HG03442 (cell line): ENCODE data around the gene SMOC2.
"Not testable (repeated sequence)": the region's sequence is repeated elsewhere in the genome, so short reads cannot be mapped to it uniquely, and the experiment has no call there.

Experiments
- ATAC-seq: cut with Tn5 transposase; IDR thresholded peaks from one replicate; pipeline ENCODE4 v1.9.1; 2021; ENCODE audit warnings: mild to moderate bottlenecking, moderate library complexity; ENCODE audit not compliant: unreplicated experiment

The SMOC2 gene

DNA sequence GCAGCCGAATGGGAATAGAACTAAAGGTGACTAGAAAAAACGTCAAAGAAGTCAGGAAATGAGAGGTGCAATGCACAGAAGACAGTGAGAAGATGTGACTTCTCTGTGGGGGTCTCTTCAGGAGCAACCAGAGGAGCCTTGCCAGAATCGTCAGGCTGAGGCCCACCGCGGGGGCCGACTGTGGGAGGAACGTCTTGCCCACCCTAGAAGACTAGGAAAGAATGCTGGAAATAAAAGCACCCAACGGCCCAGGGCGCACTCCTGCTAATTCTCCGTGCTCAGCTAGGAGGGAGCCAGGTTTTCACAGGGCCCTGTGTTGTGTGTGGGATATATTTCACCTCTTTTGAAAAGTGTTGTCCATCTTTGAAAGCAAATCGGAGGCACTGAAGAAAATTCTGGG is 129.2 kb downstream of the SMOC2 start:
- ATAC-seq = no peak

DNA sequence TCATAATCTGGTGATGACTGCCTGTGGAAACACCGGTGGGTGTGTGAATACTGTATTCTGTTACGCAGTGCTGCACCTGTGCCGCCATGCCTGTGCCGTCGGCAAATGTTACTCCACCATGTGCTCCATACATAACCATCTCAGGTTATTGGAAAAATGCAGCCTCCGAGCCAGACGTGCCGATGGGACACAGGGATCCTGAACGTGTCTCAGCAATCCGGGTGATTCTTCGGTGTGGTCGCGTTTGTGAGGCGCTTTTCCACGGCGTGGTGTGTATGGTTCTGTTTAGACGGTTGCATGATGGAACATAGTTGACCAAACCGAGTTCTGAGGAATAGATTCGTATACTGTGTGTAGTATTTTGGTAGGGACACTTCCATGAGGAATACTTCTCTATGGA is 130.3 kb downstream of the SMOC2 start:
- ATAC-seq = no peak

DNA sequence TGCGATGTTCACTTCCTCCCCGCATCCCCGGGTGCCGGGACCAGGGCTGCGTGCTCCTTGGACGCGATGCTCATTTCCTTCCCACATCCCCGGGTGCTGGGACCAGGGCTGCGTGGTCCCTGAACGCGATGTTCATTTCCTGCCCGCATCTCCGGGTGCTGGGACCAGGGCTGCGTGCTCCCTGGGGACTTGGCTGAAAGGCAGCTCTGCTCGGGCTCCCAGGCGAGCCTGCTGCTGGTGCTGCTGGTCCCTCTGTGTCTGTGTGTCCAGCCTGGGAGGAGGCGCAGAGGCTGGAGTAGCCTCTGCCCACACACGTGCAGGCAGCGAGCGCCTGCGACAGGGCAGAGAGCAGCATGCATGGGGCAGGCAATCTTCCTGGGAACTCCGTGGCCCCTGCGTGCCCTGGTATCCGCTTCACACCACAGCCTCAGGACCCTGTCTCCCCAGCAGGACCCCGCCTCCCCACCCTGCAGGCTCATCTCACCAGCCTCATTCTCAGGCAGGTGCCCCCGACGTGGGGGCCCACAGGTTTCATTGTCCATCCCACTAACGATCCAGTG is 132.4 kb downstream of the SMOC2 start:
- not testable (repeated sequence) for ATAC-seq

DNA sequence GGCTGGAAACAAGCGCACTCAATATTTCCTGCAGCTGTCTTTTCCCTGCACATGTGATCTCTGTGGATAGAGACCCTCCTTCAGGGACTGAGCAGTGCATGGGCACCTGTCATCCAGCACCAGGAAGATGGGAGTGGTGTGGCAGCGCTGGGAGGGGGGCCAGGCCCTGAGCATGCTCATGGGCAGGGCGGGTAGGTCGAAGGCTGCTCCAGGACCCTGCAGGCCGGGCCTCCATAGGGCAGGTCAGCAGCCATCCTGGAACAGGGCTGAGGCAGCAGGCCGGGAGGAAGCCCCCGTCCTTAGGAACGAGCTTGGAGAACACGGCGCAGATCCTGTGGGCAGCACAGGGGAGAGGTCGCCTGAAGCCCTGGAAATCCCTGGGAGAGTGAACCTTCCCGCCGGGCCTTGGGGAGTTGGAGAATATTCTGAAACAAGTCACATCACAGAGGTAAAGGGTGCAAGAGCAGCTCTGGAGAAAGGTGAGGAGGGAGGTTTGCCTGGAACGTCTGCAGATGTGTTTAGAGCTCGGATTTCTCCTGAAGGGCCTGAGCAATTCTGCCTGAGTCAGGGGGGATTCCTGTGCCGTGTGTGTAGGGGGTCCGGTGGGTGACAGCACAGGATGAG is 133.2 kb downstream of the SMOC2 start:
- ATAC-seq = no peak

DNA sequence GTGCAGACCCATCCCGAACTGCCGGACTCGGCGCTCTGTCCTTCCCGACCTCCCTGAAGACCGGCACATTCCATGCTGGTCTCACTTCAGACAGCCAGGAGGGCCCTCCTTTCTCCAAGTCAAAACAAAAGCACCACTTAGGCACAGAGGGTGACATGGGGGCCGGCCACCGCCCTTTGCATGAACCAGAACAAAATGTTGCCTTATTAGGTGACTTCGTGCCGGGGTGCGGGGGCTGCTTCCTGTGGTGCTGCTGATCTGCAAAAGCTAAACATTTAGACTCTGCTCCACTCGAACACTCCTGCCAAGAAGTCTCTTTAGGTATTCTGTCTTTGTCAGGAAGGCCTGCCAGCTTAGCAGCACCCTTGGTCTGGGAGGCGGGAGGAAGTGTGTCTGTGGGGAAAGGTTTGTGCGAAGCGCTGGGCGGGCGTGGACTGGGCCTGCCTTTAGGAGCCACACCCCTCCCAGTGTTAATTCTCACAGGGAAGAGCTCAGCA is 133.8 kb downstream of the SMOC2 start:
- no peak for ATAC-seq

DNA sequence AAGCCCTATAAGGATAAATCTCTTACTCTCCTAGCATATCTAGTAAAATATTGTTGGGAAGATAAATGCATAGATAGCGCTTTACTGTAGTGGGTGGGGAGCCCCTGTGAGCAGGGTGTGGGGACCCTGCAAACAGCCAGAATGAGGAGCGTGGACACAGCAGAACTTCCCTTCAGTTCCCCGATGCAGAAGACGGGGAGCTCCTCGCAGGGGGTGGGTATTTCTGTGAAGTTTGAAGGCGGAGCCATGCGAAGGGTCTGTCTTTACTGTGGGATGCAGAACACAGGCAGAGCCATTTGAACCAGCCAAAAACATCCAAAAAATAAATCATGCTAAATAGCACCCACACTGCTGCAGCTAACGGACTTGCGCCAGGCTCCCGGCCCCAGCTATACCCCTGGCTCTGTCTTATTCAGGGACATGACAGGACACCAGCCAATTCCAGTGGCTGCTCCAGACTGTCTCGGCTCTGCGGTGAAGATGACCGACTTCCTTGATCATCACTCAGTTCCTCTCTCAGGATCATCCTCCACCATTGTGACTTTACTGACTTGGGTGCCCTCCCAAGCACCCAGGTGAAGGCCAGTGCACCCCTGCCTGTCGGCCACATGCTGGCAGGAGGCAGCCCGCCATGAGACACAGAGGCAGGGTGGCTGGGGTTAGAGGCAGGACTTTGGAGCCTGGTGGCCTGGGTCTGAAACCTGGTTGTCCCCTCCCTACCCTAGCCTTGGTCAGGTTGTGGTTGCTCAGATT is 134.5 kb downstream of the SMOC2 start:
- ATAC-seq = no peak

DNA sequence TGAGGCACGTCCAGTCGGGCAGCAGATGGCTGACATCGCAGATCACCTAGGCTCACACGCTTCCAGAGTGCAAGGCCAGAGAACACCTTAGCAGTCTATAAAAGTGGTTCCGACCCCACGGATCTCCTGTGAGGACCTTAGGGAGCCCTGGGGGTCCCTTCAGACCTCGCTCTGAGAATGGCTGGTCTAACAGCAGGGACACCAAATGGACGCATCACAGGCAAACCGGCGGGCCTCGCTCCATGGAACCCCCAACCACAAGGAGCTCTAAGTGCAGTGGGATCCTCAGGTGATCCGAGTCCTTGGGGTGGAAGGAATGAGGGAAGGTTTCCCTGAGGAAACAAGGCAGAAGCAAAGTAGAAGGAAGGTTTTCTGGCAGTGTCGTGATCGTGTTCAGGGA is 135.4 kb downstream of the SMOC2 start:
- ATAC-seq = no peak

DNA sequence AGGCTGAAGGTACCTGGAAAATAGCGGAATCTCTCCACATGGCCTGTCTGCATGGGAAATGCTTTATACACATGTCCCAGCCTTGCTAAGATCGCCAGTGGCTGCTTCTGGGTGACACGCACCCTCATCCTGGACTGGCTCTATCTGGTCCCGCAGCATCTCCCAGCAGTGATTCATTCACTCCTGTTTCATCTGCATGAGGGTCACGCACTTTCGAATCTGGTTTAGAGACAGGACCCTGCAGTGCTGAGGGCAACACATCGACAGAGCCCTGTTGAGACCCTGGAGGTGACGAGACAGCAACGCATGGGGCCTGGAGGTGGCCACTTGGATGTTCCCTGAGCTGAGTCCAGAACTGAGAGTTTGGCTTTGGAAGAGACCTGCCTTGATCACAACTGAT is 136.5 kb downstream of the SMOC2 start:
- no peak for ATAC-seq

DNA sequence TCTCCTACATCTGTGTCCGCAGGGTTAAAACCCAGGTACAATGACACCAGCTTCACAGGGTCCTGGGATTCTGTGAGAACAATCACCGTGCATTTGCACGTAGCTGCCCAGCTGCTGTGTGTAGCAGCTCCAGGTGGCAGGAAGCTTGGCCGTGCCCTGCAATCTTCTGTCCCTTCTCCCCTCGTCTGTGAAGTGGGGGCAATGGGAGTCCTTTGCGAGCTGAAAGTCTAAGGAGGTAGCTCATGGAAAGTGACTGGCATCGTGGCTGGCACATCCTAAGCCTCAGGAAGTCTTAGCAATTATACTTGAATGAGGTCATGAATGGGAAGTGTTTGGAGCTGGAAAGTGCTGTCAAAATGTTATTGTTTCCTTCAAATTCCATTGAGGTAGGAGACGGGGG is 137.1 kb downstream of the SMOC2 start:
- no peak for ATAC-seq

DNA sequence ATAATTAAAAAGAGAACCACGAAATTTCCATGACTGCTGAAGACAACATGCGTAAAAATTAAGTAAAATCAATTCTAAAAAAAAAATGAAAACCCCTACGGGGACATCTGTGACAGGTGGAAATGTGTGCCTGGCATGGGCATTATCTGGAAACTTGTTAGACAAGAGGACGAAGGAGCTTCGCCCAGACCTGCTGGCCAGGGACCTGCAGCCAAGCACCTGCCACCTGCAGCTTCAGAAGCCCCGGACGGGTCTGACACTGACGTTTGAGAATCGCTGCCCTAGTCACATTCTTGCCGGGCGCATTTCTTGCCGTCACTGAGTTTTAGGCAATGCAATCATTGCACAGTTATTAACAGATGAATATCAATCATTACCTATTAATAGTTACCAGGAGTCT is 140.3 kb downstream of the SMOC2 start:
- ATAC-seq = no peak

DNA sequence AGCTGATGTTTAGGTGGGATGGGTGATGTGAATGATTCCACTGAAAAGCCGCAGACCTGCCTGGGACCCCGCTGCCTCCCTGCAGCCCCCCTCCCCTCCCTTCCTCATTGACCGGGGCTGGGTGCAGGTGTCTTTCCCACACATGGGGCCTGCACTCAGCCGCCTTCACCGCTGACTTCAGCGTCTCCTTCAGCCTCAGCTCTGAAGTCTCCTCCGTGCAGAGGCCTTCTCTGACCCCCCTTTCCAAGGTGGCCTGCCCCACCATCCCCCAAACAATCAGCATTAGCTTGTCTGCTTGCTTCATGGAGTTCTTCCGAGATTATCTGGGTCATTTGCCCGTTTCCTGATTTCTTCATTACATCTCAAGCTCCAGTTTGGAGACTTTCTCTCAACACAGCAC is 140.7 kb downstream of the SMOC2 start:
- no peak for ATAC-seq

DNA sequence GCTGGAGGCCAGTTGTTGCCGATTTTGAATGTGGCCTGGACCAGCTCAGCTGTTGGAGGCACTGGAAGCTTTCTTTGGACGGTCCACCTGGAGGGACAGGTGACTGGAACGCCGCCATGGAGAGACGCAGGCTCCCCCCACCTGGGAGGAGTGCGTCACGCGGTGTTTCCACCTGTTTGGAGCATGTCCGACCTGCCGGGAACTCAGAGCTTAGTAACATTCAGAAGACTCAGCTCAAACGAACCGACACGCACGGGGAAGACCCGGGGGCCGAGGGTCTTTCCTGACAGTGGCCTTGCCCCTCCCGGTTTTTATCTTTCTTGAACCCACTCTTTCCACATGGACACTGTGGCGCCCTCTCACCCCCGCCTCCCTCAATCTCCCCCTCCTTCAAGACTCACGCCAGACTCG is 141.6 kb downstream of the SMOC2 start:
- ATAC-seq = no peak

DNA sequence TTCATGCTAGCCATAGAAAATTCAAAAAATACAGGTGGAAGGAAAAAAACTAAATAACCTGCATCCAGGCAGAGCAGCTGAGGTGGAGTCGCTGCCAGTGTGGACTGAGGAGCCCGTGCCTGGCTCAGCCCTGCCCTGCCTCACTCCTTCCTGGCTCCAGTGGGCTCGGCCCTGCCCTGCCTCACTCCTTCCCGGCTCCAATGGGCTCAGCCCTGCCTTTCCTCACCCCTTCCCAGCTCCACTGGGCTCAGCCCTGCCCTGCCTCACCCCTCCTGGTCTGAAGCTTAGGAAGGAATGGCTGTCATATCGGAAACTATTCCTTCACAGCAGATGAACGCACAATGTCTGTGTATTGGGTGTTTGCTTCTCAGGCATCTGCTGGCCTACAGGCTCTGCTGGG is 142.1 kb downstream of the SMOC2 start:
- ATAC-seq = no peak

DNA sequence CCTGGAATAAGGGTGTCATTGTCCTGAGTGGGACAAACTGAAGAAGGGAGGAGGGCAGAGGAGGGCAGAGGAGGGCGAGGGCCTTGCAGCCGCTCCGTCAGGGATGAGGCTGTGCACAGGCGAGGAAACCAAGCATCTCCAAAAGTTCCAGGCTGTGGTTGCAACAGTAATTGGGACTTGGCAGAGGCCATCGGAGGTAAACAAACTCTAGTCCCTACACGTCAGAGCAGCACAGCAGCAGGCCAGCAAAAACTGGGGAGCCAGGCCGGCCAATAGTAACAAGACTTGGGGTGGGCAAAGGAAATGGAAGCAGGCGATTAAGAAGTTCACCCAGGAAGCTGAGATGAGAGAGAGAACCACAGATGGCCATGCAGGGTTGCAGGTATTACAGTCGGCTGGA is 142.8 kb downstream of the SMOC2 start:
- no peak for ATAC-seq

DNA sequence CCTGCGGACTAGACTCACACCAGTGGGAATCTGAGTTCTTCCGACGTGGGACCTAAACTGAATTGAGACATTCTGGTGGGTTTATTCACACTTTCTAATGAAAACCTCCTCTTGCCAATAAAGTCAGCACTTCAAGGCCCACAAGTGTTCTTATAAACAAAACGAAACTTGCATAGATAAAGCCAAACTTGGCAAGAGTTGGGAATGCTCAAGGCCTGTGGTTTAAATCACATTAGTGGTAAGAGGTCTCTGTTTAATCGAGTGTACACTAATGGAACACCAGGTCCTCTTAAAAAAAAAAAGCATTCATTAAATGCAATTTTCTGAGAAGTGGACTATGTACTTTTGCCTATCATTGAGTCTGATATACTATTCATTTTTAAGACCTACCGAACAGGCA is 143.3 kb downstream of the SMOC2 start:
- ATAC-seq = no peak

DNA sequence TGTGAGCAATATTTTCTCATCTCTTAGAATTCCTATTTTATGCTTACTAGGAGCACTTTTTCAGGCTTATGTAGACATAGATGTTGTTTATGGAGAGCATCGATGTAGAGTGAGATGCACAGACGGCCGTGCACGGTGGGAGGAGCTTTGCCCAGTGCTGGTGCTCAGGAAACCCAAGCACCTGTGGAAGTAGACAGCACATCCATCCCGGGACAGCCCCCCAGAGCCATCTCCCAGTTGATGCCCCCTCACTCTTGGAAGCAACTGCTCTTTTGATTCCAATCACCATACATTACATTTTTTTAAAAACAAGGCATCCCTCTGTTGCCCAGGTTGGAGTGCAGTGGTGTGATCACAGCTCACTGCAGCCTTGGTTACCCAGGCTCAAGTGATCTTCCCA is 143.7 kb downstream of the SMOC2 start:
- ATAC-seq = no peak

DNA sequence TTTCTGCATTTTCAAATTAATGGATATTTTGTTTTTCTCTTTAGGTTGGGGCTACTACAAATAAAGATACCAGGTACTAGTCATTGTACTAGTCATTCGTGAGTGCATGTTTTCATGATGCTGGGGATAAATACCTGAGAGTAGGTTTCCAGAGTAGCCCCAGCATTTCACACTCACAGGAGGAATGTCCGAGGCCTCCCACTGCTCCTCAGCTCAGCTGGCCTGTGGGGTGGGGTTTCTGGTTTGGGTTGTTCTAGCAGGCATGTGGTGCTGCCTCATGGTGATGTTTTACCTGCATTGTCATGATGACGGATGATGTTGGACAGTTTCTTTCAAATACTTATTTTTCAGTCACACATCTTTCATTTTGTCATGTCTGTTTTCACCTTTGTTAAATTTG is 144.5 kb downstream of the SMOC2 start:
- no peak for ATAC-seq

DNA sequence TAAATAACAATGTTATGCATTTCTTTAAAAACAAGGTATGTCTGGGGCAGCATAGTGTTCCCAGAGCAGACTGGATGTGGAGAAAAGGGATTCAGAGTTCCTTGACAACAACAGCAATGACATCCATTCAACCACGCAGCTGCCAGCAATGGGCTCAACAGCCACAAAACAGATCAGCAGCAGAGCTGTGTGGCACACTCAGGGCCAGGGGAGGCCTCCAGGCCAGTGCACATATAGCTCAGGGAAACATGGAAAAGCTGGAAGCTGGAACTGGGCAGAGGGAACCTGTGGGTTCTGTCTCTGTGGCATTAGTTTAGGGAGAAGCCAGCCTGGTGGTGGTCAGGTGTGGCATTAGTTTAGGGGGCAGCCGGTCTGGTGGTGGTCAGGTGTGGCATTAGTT is 148.3 kb downstream of the SMOC2 start:
- no peak for ATAC-seq

DNA sequence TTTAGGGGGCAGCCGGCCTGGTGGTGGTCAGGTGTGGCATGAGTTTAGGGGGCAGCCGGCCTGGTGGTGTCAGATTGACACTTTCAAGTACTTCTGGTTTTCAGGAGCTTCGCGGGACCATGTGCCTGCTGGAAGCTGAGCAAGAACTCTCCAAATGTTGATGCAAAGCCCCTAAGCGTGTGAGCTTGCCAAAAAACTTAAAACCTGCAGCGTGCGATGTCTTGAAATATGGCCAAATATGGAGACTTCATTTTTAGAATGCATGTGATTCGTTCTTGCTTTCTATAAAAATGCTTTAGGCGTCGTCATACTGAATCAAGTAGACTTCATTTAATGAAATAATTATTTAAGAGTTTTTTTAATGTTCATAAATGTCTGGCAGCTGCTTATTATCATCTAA is 149.4 kb downstream of the SMOC2 start:
- ATAC-seq = no peak

DNA sequence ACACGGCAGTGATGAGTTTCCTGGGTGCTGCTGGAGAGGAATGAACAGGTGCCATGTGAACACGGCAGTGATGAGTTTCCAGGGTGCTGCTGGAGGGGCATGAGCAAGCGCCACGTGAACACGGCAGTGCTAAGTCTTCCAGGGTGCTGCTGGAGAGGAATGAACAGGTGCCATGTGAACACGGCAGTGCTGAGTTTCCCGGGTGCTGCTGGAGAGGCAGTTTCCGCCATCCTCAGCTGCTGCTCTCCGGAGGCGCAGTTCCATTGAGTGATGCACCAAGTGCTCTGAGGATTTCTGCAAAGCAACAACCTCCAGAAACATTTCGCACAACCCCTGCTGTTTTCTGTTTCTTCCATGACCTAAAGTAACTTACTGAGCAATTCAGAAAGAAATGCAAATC is 155.4 kb downstream of the SMOC2 start:
- no peak for ATAC-seq

DNA sequence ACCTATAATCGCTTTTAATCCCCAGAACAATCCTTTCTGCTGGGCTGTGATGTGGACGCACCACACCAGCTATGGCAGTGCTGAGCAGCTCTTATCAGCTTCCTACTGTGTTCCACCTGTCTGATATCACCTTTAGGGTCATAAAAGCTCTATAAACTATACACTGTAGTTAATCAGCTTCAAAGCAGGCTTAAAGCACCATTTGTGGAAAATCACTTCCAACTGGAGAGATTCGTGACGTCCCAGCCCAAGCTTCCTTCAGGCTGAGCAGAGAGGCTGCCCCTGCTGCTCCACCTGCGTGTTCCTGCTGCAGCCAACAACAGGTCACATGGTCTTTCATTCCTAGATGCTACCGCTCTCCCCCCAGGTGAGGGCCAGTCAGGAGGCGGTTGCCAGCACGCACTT is 156.5 kb downstream of the SMOC2 start:
- no peak for ATAC-seq
